ENCODE results near the gene SLC45A2.
"Not testable (repeated sequence)": the region's sequence is repeated elsewhere in the genome, so short reads cannot be mapped to it uniquely, and the experiment has no call there.

The SLC45A2 gene, protein sequence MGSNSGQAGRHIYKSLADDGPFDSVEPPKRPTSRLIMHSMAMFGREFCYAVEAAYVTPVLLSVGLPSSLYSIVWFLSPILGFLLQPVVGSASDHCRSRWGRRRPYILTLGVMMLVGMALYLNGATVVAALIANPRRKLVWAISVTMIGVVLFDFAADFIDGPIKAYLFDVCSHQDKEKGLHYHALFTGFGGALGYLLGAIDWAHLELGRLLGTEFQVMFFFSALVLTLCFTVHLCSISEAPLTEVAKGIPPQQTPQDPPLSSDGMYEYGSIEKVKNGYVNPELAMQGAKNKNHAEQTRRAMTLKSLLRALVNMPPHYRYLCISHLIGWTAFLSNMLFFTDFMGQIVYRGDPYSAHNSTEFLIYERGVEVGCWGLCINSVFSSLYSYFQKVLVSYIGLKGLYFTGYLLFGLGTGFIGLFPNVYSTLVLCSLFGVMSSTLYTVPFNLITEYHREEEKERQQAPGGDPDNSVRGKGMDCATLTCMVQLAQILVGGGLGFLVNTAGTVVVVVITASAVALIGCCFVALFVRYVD

DNA sequence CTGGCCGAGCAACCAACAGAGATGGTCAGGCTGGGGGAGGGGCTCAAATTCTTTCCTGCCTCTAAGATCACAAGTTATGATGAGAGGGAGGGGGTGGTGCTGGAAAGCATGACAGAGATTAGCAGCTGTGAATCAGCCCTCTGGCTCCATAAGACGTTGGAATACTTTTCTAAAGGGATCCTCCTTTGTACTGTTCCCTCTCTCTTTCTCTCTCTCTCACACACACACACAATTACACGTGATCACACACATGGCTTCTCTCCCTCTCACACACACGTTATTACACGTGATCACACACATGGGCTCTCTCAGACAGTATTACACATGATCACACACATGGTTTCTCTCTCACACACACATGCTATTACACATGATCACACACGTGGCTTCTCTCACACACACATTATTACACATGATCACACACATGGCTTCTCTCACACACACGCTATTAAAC lies at the start of gene SLC45A2:
Gene SLC45A2, minus strand, starts transcription at position 23 of the 454 bp plus-strand sequence. CDS start 110 bp downstream, outside the sequence.
- no peak within 1 kb of the TSS for H3K4me2 ChIP-seq (ENCODE audit: low read length)
- TF ChIP-seq, protein P1, sequence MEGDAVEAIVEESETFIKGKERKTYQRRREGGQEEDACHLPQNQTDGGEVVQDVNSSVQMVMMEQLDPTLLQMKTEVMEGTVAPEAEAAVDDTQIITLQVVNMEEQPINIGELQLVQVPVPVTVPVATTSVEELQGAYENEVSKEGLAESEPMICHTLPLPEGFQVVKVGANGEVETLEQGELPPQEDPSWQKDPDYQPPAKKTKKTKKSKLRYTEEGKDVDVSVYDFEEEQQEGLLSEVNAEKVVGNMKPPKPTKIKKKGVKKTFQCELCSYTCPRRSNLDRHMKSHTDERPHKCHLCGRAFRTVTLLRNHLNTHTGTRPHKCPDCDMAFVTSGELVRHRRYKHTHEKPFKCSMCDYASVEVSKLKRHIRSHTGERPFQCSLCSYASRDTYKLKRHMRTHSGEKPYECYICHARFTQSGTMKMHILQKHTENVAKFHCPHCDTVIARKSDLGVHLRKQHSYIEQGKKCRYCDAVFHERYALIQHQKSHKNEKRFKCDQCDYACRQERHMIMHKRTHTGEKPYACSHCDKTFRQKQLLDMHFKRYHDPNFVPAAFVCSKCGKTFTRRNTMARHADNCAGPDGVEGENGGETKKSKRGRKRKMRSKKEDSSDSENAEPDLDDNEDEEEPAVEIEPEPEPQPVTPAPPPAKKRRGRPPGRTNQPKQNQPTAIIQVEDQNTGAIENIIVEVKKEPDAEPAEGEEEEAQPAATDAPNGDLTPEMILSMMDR (IDR thresholded peaks at IDR 0.05) = no peak
- no peaks in the 10 kb centered on the region for H3K4me1 ChIP-seq
- no peaks in the 10 kb centered on the region for H3K27me3 ChIP-seq (ENCODE audit: control insufficient read depth, insufficient read depth, low read length)
- H3K27ac ChIP-seq = no peak within 1 kb of the TSS
- no peak within 1 kb of the TSS for H2AFZ ChIP-seq
- H3K4me3 ChIP-seq (ENCODE audit: low read depth, low read length) = no peak within 1 kb of the TSS
- no peaks in the 10 kb centered on the region for H3K9me3 ChIP-seq (ENCODE audit: control insufficient read depth, low read length)
- no peak within 1 kb of the TSS for H3K9ac ChIP-seq
- no peaks in the 10 kb centered on the region for H3K36me3 ChIP-seq (ENCODE audit: control insufficient read depth, insufficient read depth, low read length)
- H3K79me2 ChIP-seq = no peaks in the 10 kb centered on the region

DNA sequence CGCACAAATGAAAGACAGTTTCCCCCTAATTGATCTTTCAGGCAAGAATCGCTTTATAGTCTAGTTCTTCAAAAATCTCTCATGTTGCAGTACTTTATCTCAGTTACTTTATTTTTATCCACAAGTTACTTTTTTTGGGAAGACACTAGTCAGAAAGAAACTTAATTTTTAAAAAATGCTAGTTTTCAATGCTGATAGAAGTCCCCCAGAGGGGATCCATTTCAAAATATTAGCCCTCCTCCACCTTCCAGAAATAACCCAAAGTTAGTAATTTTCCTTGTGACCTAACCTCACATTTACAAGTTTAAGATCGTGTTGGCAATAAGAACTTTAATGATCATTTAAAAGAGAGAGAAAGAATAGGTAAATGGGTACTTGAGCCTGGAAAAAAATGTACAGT lies 47.5 kb upstream of the SLC45A2 start:
- TF ChIP-seq, protein P1 (IDR thresholded peaks at IDR 0.05) = no peak
- no peaks in the 10 kb centered on the region for H3K36me3 ChIP-seq (ENCODE audit: control insufficient read depth, insufficient read depth, low read length)
- H3K27ac ChIP-seq = no peak overlapping the region

DNA sequence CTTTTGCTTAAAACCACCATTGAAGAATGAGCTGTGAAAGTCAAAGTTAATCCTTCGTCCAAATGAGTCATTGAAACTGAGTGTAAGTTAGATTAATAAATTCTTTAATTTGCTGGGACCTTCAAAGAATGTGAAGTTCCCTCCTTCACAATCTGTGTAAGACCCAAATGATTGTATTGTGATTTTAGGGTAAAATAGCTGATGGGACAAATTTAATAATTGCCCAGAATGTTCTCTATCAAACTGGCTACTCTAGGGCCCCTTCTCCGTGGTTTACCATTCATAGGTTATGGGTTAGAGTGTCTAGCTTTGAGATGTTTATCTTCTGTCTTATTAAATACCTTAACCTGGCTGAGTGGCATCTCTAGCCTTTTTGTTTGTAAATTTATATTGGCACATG lies 46.6 kb upstream of the SLC45A2 start:
- H3K9ac ChIP-seq = no peak overlapping the region
- no peak overlapping the region for H3K4me2 ChIP-seq (ENCODE audit: low read length)
- no peak overlapping the region for H3K27ac ChIP-seq
- no peak overlapping the region for H2AFZ ChIP-seq
- H3K9me3 ChIP-seq (ENCODE audit: control insufficient read depth, low read length) = no peaks in the 10 kb centered on the region
- TF ChIP-seq, protein P1 (IDR thresholded peaks at IDR 0.05) = no peak
- H3K4me3 ChIP-seq (ENCODE audit: low read depth, low read length) = no peak overlapping the region
- H3K27me3 ChIP-seq (ENCODE audit: control insufficient read depth, insufficient read depth, low read length) = no peaks in the 10 kb centered on the region
- no peaks in the 10 kb centered on the region for H3K79me2 ChIP-seq
- H3K36me3 ChIP-seq (ENCODE audit: control insufficient read depth, insufficient read depth, low read length) = no peaks in the 10 kb centered on the region
- H3K4me1 ChIP-seq = no peaks in the 10 kb centered on the region

More for the DNA sequence above, 47.5 kb upstream of the SLC45A2 start:
- no peaks in the 10 kb centered on the region for H3K4me1 ChIP-seq
- no peak overlapping the region for H3K4me3 ChIP-seq (ENCODE audit: low read depth, low read length)
- H3K9ac ChIP-seq = no peak overlapping the region
- H3K4me2 ChIP-seq (ENCODE audit: low read length) = no peak overlapping the region
- H3K9me3 ChIP-seq (ENCODE audit: control insufficient read depth, low read length) = no peaks in the 10 kb centered on the region
- H3K79me2 ChIP-seq = no peaks in the 10 kb centered on the region
- no peaks in the 10 kb centered on the region for H3K27me3 ChIP-seq (ENCODE audit: control insufficient read depth, insufficient read depth, low read length)
- H2AFZ ChIP-seq = no peak overlapping the region

DNA sequence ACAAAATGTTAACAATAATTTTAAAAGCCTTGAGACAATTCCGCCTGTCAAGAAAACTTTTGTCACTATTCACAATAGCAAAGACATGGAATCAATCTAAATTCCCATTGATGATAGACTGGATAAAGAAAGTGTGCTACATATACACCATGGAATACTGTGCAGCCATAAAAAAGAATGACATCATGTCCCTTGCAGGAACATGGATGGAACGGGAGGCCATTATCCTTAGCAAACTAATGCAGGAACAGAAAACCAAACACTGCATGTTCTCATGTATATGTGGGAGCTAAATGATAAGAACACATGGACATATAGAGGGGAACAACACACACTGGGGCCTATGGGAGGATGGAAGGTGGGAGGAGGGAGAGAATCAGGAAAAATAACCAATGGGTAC lies 46.1 kb upstream of the SLC45A2 start:
- H3K79me2 ChIP-seq; H3K4me1 ChIP-seq; H3K36me3 ChIP-seq (ENCODE audit: control insufficient read depth, insufficient read depth, low read length); H3K4me2 ChIP-seq (ENCODE audit: low read length); H3K27ac ChIP-seq; H3K4me3 ChIP-seq (ENCODE audit: low read depth, low read length); H3K9me3 ChIP-seq (ENCODE audit: control insufficient read depth, low read length); H2AFZ ChIP-seq; H3K9ac ChIP-seq; H3K27me3 ChIP-seq (ENCODE audit: control insufficient read depth, insufficient read depth, low read length): not testable (repeated sequence)

DNA sequence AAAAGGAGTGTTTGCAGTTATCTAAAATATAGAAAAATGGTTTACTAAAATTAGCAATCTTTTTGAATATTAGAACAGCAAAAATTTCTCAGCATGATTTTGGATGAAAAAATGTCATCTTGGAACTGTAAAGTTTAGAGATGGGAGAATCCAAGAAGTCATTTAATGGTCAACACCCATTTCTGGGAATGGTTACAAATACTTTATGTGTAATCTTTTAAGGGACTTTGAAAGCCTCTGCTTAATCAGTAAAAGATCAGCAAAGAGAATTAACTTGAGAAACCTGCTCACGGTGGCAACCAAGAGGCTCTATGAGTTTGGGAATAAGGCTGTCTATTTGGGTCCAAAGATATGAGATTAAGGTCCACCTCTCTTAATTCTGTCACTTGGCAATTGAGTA lies 45.6 kb upstream of the SLC45A2 start:
- Histone ChIP-seq H3K79me2 (no peaks in the 10 kb centered on the region), H3K4me2 (ENCODE audit: low read length) (no peak overlapping the region), H3K36me3 (ENCODE audit: control insufficient read depth, insufficient read depth, low read length) (no peaks in the 10 kb centered on the region), H3K4me1 (no peaks in the 10 kb centered on the region), H3K27me3 (ENCODE audit: control insufficient read depth, insufficient read depth, low read length) (no peaks in the 10 kb centered on the region), H3K9me3 (ENCODE audit: control insufficient read depth, low read length) (no peaks in the 10 kb centered on the region), H3K4me3 (ENCODE audit: low read depth, low read length) (no peak overlapping the region), H3K9ac (no peak overlapping the region), H3K27ac (no peak overlapping the region), H2AFZ (no peak overlapping the region)
- TF ChIP-seq, protein P1 (IDR thresholded peaks at IDR 0.05) = no peak
